ENCODE results near the gene BGLAP.
A peak's percentile ranks its signal among the peaks of the same experiment; 100 is the strongest.

BGLAP gene

GRCh38 chr1:156226782-156227181 is 15.2 kb upstream of the BGLAP start:
- no peak for DNase-seq (ENCODE audit: low read depth)

DNA sequence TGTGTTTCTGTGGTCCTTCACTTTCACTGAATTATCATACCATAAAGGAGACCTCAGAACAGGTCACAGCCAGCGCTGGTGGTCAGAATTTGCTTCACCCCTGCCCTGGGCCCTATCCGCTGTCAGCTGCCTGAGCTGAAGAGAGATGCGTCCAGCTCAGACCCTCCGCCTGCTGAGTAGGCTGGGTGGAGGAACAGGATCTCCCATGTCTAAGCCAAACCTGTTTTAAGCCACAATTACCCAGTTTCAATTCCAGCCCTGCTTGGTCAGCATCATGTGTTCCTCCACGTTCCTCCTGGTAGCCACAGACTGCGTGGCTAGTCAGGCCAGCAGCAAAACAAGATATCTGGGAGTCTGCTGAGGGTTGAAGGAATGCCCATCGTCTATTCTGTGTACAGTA is 13.5 kb upstream of the BGLAP start:
- DNase-seq (ENCODE audit: low read depth) = no peak

- no peak for DNase-seq (ENCODE audit: low read depth)
Measured at GRCh38 chr1:156229809-156230472, 12.0 kb upstream of the BGLAP start.

GRCh38 chr1:156230473-156230837 is 11.5 kb upstream of the BGLAP start:
- no peak for DNase-seq (ENCODE audit: low read depth)

- DNase-seq (ENCODE audit: low read depth) = no peak
Measured at GRCh38 chr1:156232201-156232894, 9.6 kb upstream of the BGLAP start.

DNA sequence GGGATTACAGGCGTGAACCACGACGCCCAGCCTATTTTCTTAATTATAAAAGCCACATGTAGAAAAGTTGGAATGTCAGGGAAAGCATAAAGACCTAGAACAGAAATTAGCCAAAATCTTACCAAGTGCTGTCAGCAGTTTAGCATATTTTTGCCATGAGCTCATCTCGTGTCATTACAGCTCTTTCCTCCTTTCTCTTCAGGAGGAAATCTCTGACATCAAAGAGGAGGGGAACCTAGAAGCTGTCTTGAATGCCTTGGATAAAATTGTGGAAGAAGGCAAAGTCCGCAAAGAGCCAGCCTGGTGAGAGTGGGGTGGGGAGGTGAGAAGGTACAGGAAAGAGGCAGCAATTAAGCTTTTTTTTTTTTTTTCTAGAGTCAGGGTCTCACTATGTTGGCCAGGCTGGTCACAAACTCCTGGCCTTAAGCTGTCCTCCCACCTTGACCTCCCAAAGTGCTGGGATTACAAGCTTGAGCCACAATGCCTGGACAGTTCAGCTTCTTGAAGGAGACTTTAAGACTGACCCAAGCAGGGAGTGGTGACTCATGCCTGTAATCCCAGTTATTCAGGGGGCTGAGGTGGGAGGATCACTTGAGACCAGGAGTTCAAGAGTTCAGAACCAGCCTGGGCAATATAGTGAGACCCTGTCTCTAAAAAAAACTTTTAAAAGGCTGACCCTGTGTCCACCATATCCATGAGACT is 8.4 kb upstream of the BGLAP start:
- peak; percentile 79 for DNase-seq (ENCODE audit: low read depth)

- DNase-seq (ENCODE audit: low read depth) = no peak
Measured at GRCh38 chr1:156236164-156236563, 5.8 kb upstream of the BGLAP start.

- DNase-seq (ENCODE audit: low read depth) = no peak
Measured at GRCh38 chr1:156238248-156238647, 3.7 kb upstream of the BGLAP start.

- DNase-seq (ENCODE audit: low read depth) = no peak
Measured at GRCh38 chr1:156241311-156241811, 623 bp upstream of the BGLAP start.

DNA sequence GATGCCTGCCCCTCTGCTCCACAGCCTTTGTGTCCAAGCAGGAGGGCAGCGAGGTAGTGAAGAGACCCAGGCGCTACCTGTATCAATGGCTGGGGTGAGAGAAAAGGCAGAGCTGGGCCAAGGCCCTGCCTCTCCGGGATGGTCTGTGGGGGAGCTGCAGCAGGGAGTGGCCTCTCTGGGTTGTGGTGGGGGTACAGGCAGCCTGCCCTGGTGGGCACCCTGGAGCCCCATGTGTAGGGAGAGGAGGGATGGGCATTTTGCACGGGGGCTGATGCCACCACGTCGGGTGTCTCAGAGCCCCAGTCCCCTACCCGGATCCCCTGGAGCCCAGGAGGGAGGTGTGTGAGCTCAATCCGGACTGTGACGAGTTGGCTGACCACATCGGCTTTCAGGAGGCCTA is 754 bp downstream of the BGLAP start:
- no peak for DNase-seq (ENCODE audit: low read depth)

DNA sequence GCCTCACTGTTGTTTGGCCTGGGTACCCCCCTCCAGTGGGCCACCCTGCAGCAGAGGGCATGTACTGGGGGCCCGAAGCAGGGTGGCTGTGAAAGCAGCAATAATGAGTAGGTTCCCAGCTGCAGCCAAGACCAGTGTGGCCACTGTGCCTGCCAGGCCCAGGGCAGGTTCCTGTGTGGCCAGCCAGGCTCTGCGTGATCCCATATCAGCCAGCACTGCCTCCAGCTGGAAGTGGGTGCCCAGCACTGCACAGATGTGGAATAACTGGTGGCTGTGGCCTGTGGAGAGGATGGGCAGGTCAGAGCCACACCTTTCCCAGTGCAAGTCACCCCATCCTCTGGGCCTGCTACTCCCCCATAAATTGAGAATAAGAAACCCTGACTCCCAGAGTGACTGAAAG is 2.1 kb downstream of the BGLAP start:
- DNase-seq (ENCODE audit: low read depth) = no peak

DNA sequence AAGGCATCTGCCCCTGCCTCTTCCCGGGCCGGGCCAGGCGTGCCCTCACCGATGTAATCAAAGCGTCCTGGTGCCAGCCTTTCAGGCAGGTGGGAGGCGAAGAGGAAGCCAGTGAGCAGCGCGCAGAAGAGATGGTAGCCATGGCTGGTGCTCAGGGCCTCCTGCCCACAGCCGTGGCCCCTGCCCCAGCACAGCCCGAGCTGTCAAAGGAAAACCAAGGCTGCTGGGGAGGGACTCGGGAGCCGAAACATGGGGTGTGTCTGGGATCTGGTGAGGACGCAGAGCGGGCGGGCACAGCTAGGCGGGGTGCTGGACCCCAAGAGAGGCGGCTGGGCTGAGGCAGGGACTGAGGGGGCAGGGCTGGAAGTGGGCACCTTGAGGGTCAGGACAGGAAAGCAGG is 2.7 kb downstream of the BGLAP start:
- DNase-seq (ENCODE audit: low read depth) = no peak

DNA sequence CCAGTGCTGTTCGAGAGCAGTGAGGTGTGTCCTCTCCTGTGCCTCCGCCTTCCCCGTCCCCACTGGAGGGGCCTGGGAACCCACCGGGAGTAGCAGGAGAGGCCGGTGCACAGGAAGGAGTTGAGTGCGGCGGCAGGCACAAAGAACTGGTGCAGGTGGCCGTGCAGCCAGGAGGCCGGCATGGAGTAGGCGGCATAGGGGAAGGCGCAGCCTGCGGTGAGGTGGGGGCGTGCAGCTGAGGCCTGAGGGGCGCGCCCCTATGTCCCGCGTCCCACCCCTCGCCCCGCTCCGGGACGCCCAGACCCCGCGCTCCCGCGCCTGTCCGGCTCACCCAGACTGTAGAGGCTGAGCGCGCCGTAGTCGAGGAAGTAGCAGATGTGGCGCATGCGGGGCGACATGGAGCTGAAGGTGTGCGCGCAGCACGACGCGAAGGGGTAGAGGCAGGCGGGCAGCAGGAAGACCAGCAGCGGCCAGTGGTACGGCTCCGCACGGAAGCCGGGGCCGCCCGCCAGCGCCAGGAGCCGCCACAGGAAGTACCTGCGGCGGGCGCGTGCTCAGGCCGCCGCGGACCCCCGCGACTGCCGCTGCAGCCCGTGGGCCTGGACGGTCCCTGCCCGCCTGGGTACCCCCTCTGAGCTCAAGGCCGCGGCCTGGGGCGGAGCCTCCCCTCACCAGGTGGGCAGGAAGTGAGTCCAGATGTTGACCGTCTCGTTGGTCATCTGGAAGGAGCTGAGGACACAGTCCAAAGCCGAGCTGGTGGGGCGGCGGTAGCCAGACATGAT is 3.7 kb downstream of the BGLAP start:
- DNase-seq (ENCODE audit: low read depth) = no peak

DNA sequence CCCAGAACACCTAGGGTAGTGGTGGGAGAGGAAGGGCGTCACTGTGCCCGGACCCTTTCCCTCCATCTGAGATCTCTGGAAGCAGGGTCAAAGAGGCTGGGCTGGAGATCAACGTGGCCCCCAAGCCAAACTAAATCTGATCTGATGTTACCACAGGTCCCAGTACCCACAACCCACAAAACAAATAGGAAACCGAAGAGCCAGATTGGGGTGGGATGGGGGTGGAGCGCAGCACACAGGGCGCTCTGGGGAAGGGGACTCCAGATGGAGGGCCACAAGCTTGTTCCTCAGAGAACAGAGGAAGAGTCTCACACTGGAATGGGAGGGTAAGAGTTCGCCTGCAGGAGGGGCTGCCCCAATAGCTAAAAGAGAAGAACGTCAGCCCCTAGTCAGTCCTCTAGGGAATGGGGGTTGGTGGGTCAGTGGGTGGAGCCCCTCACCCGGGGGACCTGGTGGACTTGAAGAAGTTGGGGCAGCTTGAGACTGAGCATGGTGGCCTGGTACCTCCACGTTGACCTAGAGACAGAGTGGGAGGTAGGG is 4.3 kb downstream of the BGLAP start:
- DNase-seq (ENCODE audit: low read depth) = no peak

GRCh38 chr1:156246781-156247459 is 4.9 kb downstream of the BGLAP start:
- DNase-seq (ENCODE audit: low read depth) = no peak

DNA sequence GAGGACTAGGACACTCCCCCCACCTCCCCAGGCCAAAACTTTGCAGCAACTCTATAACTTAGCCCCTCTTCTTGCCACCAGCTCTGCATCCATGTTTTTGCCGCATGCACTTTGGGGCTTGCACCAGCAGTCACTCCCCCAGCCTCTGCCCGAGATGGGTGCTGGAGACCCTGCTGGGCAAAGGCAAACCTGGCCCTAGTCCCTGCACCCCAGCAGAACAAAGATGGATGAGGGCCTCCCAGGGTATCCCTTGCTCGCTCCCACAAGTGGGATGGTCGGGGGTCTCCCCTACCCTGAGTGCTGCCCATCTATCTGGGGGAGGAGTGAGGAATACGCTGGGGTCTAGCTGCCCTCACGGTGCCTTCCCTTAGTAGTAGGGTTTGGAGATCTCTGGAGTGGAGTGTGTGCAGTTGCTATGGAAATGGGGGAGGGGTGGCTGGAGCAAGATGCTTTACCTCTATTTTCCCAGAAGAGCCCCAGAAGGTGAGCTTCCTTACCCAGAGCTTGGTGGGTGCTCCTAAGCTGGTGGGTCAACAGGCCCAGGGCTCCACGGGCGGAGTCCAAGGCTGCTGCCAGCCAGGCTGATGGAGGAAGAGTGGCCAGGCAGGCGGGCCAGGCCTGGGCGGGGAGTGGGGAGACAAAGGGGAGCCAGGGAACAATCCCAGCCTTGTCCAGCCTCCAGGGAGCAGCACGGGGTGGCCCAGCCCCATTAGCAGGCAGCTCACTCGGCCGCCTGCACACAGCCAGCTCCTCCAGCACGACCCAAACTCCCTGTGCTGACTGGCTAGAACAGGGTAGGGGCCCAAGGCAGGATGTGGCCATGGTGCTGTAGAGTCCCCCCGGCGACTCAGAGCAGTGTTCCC is 5.7 kb downstream of the BGLAP start, which contains the start of gene PAQR6:
Gene PAQR6, minus strand, starts transcription at position 597 of the 863 bp plus-strand sequence. CDS start 1,325 bp downstream, outside the sequence.
- no peak for DNase-seq (ENCODE audit: low read depth)

- no peak for DNase-seq (ENCODE audit: low read depth)
Measured at GRCh38 chr1:156248323-156248683, 6.3 kb downstream of the BGLAP start.

GRCh38 chr1:156249593-156249992 is 7.6 kb downstream of the BGLAP start:
- DNase-seq (ENCODE audit: low read depth) = no peak

GRCh38 chr1:156251527-156251926 is 9.5 kb downstream of the BGLAP start:
- no peak for DNase-seq (ENCODE audit: low read depth)

DNA sequence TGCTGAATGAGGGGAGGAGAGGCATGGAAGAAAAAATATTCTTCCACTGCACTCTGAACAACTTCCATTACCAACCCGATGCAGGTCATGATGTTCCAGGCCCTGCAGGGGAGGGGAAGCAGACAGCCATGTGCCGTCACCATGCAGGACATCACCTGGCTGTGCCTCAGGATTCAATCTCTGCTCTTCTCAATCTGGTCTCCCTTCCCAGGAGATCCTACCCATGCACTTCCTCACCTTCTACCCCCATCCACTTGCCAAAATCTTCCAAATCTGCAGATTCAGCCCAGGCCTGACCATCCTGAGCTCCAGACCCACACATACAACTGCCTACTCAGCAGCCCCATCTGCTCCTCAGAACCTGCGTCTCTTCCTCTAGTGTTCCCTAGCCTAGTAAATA is 11.7 kb downstream of the BGLAP start:
- no peak for DNase-seq (ENCODE audit: low read depth)

DNA sequence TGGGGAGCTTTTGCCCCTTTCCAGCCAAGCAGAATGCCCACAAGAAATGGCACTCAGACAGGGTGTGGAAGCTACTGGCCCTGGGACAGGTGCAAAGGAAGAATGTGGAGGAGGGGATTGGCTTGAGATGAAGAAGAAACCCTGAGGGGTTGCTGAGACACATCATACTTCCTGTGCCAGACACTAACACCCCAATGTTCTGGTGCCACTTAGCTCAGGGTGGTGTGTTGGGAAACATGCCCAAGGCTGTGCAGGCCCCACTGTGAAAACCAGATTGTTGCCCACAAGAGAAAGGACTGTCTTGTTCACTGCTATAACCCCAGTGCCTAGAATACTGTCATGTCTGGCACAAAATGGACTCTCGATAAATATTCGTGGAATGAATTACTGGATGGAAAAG is 15.7 kb downstream of the BGLAP start:
- no peak for DNase-seq (ENCODE audit: low read depth)
